Measurements from ENCODE around the gene LRRC61.

LRRC61 gene

GRCh38 chr7:150324373-150324961, 1.3 kb downstream of the LRRC61 start:
- TF ChIP-seq CTCF (conservative IDR thresholded peaks at IDR 0.05), result no peak
- H3K27ac ChIP-seq, result peak overlapping the region; percentile 98

DNA sequence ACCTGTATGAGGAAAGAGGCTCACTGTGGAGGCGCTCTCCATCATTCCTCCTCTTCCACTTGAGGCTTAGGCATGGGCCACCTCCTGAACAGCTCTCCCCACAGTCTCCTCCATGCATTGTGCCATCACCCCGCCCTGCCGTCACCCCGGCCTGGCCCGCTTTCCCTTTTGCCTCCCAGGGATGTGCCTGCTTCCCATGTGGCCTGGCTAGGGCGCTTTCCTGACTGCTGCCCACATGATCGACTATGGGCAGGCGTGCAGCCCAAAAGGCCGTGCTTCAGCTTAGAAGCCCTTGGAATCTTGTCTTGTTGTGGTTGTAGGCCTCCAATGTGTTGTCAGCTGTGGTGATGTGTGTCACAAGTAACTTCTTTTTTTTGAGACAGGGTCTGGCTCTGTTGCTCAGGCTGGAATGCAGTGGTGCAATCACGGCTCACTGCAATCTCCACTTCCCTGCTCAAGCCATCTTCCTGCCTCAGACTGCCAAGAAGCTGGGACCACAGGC, 2.0 kb downstream of the LRRC61 start:
- TF ChIP-seq CTCF (conservative IDR thresholded peaks at IDR 0.05), result no peak
- H3K27ac ChIP-seq, result peak overlapping the region; percentile 98; the same call in 1 of the 2 replicates

- no peak overlapping the region for H3K27ac ChIP-seq
- TF ChIP-seq CTCF (conservative IDR thresholded peaks at IDR 0.05), result no peak
Observed at GRCh38 chr7:150325901-150326300, 2.7 kb downstream of the LRRC61 start.

DNA sequence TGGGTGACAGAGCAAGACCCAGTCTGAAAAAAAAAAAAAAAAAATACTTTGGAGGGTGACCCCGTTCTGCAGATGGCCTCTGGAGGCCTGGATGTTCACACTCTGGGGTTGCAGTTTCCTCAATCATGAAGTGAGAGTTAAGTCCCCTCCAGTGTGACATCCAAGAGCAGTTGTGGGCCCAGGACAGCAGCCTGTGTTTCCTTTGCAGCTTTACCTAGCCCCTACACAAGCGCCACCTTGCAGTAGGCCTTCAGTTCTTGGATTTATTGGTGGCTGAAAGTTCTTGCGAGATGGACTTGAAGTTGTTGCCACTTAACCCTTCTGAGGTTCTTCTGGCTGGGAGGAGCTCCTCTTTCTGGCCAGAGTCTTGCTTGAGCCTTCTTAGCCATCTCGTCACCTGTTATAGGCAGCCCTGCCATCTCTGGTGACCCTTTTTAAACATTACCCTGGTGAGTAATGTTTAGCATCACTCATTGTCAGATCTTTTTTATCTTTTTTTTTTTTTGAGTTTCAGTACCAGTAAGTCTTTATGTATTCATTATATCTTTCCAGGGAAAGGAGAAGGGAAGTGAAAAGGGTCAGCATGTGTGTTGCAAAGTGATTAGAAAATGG, 3.6 kb downstream of the LRRC61 start:
- TF ChIP-seq CTCF (conservative IDR thresholded peaks at IDR 0.05), result no peak
- H3K27ac ChIP-seq, result no peak overlapping the region

- TF ChIP-seq CTCF (conservative IDR thresholded peaks at IDR 0.05), result no peak
- no peak overlapping the region for H3K27ac ChIP-seq
Observed at GRCh38 chr7:150327308-150327707, 4.2 kb downstream of the LRRC61 start.

DNA sequence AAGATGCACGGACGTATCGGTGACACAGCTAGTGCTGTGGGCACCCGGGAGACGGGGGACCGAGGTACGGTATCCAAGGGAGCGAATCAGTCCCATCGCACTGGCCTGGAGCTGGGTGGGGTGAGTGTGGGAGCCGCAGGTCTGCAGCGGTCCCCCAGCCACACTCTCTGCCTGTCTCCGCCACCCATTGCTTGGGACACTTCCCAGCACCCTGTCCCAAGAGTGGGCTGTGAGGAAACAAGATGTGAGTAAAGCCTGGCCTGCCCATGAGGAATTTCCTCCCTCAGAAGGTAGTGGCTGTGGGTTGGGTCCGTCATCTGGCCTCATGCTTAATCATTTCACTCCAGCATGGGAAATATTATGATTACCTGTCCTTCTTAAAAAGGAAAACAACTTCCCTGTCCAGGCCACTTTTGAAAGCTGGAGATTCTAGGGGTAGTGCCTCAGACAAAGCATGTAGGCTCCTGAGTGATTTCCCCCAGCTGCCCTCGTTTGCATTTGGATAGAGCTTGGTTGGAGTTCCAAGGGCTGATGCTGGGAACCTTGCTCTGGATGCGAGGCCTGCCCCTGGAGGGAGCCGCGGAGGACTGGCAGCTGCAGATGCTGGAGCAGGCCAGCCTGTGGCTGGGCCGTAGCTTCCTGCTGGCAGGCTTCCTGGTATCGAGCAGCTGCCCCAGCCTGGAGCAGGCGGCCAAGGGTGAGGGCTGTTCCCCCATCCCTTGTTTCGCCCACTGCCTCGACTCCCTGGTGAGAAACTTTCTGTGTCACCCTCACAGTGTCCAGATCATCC, 6.4 kb downstream of the LRRC61 start:
- H3K27ac ChIP-seq, result no peak overlapping the region
- TF ChIP-seq CTCF (conservative IDR thresholded peaks at IDR 0.05), result no peak

DNA sequence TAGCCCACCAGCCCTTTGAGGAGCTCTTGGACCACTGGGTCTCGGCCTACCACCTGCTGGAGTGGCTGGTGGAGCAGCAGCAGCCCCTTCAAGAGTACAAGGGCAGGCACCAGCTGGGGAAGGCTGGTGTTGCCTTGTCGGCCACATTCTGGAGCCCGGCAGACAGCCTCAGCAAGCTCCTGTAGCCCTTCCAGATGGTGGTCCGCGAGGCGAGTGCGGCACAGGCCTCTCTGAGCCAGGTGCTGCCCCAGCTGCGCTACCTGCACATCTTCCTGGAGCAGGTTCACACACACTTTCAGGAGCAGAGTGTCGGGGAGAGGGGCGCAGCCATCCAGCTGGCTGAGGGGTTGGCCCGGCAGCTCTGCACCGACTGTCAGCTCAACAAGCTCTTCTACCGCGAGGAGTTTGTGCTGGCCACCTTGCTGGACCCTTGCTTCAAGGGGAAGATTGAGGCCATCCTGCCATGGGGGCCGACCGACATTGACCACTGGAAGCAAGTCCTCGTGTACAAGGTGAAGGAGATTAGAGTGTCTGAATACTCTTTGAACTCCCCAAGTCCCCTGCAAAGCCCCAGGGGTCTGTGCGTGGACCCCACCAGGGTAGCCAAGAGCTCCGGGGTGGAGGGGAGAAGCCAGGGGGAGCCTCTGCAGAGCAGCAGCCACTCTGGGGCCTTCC, 7.2 kb downstream of the LRRC61 start:
- H3K27ac ChIP-seq, result no peak overlapping the region
- no peak for TF ChIP-seq CTCF (conservative IDR thresholded peaks at IDR 0.05)

Measured in VCaP (cell line).